Ureter (tissue), 1 donor: Measurements from ENCODE around the gene C6orf62. TPM values are rescaled to one million over a fixed set of nuclear protein-coding genes. Genes with fewer than 3 reads are reported as not detected.
A peak's percentile ranks its signal among the peaks of the same experiment; 100 is the strongest.
"Not testable (repeated sequence)": the region's sequence is repeated elsewhere in the genome, so short reads cannot be mapped to it uniquely, and the experiment has no call there.

ENCODE experiments used
- DNase-seq: peaks from one replicate; pipeline ENCODE4 v3.0.0-alpha.2; 2020; ENCODE audit warnings: low spot score
- total RNA-seq: library from RNA; stranded (reverse); gene quantifications from one replicate; pipeline ENCODE4 v1.2.4, GENCODE V29; 2023
- donor health status: DM: yes; HTN: yes; CAD: no.

Gene C6orf62
- total RNA-seq, 1 donor from 2014 or later: 111 TPM

- DNase-seq: no peak
These were observed 24.4 kb upstream of the C6orf62 start for GRCh38 chr6:24743265-24743943.

DNA sequence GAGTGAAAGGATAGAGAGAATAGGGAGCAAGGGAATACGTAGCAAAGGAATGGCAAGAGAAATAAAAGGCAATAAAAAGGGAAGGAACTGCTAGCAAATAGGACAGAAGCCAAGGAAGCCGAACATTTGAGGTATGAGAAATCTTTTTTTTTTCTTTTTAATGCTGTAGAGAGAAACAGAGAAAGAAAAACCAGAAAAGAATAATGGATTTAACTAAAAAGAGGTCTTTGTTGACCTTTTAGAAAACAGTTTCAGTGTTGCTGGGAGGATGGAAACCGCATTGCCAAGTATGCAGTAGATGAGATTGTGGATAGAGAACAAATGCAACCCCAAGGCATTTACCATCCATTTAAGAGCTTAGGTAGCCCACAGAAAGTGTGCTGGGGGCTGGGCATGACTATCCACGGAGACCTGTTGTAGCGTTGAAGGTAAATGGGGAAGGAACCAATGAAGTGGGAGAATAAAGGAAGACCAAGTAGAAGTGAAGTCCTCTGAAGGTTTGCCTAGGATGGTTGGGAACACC lies 23.3 kb upstream of the C6orf62 start:
- DNase-seq: no peak

DNA sequence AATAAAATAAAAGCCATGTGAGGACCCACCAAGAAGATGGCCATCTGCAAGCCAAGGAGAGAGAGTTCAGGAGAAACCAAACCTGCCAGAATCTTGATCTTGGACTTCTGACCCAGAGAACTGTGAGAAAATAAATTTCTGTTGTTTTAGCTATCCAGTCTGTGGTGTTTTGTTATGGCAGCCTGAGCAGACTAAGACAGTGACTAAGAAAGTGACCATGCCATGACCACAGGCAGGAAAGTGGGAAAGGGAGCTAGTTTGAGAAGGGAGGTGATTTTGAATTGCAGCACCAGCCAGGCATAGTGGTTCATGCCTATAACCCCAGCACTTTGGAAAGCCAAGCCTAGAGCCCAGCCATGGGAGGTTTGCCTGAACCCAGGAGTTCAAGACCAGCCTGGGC lies 21.9 kb upstream of the C6orf62 start:
- no peak for DNase-seq

- no peak for DNase-seq
These were observed 19.8 kb upstream of the C6orf62 start for GRCh38 chr6:24738741-24739140.

DNA sequence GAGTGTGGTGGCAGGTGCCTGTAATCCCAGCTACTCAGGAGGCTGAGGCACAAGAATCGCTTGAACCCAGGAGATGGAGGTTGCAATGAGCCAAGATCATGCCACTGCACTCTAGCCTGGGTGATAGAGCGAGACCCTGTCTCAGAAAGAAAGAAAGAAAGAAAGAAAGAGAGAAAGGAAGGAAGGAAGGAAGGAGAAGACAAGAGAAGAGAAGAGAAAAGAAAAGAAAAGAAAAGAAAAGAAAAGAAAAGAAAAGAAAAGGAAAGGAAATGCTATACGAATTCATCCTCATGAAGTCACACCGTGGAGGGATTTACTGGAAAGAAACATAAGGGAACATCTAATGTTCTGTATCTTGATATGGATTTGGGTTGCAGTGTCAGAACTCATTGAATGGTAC lies 15.8 kb upstream of the C6orf62 start:
- not testable (repeated sequence) for DNase-seq

- no peak for DNase-seq
These were observed 15.2 kb upstream of the C6orf62 start for GRCh38 chr6:24734166-24734565.

DNA sequence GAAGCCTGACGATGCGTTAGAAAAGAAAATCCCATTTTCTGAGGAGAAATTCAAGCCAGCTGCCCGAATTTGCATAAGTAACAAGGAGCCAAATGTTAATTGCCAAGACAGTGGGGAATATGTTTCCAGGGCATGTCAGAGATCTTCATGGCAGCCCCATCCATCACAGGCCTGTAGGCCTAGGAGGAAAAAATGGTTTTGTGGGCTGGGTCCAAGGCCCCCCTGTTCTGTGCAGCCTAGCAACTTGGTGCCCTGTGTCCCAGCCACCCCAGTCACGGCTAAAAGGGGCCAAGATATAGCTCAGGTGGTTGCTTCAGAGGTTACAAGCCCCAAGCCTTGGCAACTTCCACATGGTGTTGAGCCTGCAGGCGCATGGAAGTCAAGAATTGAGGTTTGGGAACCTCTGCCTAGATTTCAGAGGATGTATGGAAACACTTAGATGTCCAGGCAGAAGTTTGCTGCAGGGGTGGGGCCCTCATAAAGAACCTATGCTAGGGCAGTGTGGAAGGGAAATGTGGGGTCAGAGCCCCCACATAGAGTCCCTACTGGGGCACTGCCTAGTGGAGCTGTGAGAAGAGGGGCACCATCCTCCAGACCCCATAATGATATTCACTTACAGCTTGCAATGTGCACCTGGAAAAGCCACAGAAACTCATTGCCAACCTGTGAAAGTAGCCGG lies 12.6 kb upstream of the C6orf62 start:
- DNase-seq: not testable (repeated sequence)

GRCh38 chr6:24730653-24731052 lies 11.7 kb upstream of the C6orf62 start:
- DNase-seq: not testable (repeated sequence)

DNA sequence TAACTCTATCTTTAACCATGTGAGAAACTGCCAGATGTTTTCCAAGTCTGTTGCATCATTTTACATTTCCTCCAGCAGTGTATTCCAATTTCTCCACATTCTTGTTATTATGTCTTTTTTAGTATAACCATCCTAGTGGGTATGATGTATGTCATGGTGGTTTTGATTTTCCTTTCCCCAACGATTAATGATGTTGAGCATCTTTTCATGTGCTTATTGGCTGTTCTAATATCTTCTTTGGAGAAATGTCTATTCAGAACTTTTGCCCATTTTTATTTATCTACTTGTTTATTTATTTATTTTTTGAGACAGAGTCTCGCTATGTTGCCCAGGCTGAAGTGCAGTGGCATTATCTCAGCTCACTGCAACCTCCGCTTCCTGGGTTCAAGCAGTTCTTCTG lies 4.3 kb upstream of the C6orf62 start:
- DNase-seq: no peak

DNA sequence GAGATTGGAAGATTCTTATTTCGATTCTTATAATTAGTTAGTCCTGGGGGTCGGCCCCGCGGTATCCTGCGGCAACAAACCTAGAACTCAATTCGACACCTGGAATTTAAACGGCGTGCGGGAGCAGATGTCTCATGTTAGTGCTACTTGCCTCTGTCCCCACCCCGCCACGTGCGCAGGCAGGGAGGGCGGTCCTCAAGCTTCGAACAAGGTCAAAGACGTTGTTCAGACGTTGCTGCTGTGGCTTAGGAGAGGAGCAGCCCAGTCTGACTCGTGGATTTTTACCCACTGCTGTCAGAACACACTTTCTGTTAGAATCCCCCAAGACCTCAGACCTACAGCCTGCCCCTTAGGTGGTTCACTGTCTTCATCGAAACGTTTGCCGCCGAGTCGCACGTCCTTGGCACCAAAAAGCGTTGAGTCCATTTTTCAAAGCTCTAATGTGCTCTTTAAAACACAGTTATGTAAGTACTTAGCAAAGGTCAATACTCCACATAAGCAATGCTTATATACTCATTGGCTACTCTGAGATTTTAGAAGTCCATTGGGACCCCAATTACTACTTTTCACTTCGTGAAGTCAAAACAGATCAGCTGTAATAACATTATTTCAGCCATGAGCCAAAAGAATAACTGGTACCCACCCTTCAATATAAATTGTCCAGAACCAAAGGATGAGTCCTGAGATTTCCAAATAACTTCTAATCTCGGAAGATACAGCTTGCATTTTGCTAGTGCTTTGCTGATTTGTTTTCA lies 2.7 kb upstream of the C6orf62 start:
- DNase-seq: no peak

DNA sequence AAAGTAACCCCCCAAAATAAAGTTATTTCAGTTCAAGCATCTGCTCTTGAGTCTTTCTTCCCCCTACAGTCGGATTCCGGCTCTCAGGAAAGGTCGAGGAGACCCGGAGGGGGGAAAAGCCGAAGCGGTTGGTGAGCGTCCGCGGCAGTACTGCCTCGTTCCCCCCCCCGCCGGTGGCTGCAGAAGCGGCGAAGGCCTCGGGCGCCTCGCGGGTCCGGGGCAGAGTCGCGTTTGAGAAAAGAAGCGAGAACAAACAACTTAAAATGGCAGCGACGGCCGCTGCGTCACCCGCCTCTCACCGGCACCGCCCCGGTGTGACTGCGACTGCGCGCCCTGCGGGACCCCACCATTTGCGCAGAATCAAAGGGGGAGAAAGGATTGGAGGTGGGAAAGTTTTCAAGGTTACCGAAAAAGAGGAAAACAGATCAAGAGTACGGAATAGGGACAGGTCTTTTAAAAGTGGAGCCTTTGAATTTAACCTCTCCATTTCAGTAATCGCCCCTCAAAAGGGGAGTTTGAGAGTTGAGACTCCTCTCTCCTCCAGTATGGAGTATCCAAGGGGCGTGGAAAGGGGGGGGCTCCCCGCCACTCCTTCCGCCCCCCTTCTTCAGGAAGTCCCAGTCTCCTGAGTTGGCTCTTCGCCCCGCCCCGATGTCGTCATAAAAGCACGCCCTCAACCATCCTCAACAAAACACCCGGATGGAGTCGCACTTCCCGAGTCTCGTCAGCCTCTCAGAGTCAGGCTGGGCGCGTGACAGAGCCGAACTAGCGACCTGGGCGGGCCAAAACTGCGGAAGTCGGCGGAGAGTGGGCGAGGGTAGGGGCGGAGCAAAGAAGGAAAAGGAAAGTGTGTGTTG lies 1.9 kb upstream of the C6orf62 start:
- DNase-seq: peak; percentile 100

DNA sequence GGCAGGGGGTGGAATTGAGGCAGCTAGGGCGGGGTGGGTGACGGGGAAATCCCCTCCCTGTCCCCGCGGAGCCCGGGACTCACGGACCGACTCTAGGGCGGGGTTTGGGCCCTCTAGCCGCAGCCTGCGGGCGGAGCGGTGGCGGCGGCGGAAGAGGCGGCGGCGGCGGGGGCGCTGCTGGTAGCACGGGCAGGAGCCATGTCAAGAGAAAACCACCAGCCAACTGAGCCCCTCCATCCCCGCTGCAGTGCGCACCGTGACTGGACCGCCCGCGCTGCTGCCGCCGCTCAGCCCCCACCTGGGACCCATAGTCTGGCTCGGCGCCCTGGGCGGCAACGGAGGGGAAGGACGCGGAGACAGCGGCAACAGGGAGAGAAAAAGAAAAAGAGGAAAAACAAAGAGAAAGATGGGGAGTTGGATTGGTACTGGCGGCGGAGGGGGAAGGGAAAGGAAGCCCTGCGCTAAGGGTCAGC lies 1.2 kb upstream of the C6orf62 start:
- peak; percentile 66 for DNase-seq

- no peak for DNase-seq
These were observed 367 bp downstream of the C6orf62 start for GRCh38 chr6:24718449-24719124.

DNA sequence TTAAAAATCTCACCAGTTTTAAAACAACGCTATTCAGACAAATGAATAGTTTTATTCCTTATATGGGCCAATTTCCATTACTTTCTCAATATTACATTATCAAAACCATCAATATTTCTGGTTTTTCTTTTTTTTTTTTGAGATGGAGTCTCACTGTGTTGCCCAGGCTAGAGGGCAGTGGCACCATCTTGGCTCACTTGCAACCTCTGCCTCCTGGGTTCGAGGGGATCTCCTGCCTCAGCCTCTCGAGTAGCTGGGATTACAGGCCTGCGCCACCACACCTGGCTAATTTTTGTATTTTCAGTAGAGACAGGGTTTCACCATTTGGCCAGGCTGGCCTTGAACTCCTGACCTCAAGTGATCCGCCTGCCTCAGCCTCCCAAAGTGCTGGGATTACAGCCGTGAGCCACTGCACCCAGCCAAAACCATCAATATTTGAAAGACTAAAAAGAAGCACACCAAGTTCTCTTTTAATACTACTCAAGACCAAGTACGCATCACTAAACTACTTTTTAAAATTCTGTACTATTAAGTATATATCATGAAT lies 2.3 kb downstream of the C6orf62 start:
- DNase-seq: not testable (repeated sequence)

DNA sequence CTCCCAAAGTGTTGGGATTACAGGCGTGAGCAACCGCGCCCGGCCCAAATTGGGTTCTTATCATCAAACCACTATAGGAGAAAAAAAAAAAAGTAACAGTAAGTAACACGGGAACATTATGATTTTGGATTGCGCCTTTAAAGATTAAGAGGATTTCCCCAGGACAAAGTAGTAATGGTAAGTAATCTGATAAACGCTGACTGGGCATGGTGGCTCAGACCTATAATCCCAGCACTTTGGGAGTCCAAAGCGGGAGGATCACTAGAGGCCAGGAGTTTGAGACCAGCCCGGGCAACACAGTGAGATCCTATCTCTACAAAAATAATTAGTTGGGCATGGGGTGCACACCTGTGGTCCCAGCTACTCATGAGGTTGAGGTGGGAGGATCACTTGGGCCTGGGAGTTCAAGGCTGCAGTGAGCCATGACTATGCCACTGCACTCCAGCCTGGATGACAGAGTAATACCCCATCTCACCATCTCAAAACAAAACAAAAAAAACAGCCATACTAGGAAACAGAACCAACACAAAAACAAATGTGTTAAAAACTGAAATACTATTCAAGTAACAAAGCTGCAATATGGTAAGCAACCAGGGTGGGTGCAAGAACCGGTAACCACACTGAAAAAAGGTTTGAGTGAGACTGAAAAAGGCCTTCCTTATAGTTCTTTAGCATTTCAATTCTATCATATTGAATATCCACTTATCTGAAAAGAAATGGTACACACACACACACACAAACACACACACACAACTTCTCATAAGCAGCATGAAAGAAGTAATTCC lies 8.2 kb downstream of the C6orf62 start:
- no peak for DNase-seq

DNA sequence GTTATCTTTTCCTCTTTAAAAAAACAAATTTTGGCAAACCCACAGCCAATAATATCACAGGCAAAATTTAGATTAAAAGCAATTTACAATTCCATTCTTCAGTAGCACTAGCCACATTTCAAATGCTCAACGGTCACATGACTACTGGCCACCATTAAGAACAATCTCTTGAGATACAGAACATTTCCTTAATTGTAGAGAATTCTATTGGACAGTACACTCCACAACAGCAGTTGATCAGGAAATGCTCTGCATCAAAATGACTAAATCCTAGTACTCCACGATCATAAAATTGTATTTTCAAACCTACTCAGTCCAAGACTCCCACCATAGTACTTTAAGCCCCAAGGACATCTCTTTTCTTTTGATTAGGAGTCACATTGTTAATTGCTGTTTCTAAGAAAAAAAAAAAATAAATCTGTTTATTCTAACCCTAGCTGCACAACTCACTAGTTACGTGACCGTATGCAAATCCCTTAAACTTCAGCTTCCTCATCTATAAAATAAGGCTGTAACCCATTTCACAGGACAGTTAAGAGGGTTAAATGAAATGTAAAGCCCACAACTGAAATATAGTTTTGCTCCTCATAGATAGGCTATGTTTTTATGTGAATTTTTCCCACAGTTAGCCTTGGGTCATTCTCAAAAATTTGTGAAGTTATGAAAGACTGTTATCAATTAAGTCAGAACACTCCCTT lies 9.8 kb downstream of the C6orf62 start:
- DNase-seq: no peak

DNA sequence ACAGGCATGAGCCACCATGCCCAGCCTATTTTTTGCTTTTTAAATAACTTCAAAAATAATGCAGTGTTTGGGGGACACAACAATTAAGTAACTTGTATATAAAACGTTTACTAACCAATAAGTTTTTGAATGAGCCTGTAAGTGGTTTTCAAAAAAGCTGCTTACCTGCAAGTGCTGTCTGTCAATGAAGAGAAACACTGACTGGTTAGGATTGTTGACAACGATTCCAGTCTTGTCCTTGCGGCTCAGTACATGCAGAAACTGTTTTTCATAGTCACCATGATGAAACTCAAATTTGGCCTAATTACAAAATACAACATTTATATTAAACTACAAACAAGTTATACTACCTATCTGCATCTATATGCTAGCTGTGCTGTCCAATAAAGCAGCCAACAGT lies 10.3 kb downstream of the C6orf62 start:
- no peak for DNase-seq

- no peak for DNase-seq
These were observed 14.5 kb downstream of the C6orf62 start for GRCh38 chr6:24704468-24704867.

GRCh38 chr6:24702720-24703282 lies 16.2 kb downstream of the C6orf62 start:
- no peak for DNase-seq
